Measurements from ENCODE around the gene GPER1. TPM values are rescaled to one million over a fixed set of nuclear protein-coding genes. Genes with fewer than 3 reads are reported as not detected.
"Not testable (repeated sequence)": the region's sequence is repeated elsewhere in the genome, so short reads cannot be mapped to it uniquely, and the experiment has no call there.

The GPER1 gene
- total and polyA plus RNA-seq, 12 donors: 1.9 to 44.1 (median 20.1) TPM

DNA sequence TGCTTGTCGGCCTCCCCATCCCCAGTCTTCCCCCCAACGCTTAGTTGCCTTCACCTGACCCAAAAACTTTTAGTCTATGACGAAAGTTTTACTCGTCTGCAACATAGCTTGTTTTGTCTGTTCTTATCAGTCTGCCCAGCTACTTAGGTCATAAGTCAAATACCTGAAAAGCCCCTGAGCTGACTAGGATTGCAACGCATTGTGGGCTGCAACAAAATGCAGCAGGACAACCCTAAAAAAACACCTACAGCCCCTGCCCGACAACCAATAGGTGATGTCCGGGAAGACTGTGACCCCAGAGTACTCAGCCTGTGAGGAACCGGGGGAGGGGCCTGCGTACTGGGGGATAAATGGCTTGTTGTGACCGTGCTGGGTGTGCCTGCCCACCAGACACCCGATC is 19.3 kb upstream of the GPER1 start:
- no peak overlapping the region for H3K27ac ChIP-seq
- H3K4me1 ChIP-seq (replicated peaks in 1 of 2): peaks cover 4 to 5% of the 10 kb centered on the region in 2 donors
- no peak overlapping the region for H3K4me3 ChIP-seq
- WGBS, 4 donors: 75 to 89% (median 82%) methylated on average over 10 to 11 of the region's 11 CpGs
- no peak for DNase-seq
- intact Hi-C loops (cut with DNase I): loop anchor here in 1 of 2 donors (5.0 kb wide), 1 partner anchor 161 kb away; no protein-coding TSS in a partner anchor
- H3K9me3 ChIP-seq (replicated peaks in 1 of 3): no peaks in the 10 kb centered on the region
- TF ChIP-seq POLR2A (IDR thresholded peaks at IDR 0.05): no peak
- TF ChIP-seq, protein P1, sequence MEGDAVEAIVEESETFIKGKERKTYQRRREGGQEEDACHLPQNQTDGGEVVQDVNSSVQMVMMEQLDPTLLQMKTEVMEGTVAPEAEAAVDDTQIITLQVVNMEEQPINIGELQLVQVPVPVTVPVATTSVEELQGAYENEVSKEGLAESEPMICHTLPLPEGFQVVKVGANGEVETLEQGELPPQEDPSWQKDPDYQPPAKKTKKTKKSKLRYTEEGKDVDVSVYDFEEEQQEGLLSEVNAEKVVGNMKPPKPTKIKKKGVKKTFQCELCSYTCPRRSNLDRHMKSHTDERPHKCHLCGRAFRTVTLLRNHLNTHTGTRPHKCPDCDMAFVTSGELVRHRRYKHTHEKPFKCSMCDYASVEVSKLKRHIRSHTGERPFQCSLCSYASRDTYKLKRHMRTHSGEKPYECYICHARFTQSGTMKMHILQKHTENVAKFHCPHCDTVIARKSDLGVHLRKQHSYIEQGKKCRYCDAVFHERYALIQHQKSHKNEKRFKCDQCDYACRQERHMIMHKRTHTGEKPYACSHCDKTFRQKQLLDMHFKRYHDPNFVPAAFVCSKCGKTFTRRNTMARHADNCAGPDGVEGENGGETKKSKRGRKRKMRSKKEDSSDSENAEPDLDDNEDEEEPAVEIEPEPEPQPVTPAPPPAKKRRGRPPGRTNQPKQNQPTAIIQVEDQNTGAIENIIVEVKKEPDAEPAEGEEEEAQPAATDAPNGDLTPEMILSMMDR (IDR thresholded peaks at IDR 0.05): no peak
- no peaks in the 10 kb centered on the region for H3K36me3 ChIP-seq (replicated peaks in 1 of 2)
- no peaks in the 10 kb centered on the region for H3K27me3 ChIP-seq

DNA sequence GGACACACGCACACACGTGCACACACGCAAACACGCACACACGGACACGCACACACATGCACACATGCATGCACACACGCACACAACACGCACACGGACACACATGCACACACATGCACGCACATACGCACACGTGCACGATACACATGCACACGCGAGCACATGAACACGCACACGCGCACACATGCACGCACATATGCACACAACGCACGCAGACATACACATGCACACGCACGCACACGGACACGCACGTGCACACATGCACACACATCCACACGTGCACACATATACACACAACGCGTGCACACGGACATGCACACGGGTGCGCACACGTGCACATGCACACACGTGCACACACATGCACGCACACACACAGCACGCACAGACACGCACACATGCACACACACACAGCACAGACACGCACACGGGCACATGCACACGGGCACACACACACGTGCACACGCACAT is 17.3 kb upstream of the GPER1 start:
- WGBS, 4 donors: 91 to 95% (median 94%) methylated on average over 35 to 42 of the region's 42 CpGs
- Histone ChIP-seq H3K4me1 (replicated peaks in 1 of 2) (peaks cover 6 to 9% of the 10 kb centered on the region in 2 donors), H3K27me3 (no peaks in the 10 kb centered on the region), H3K4me3 (no peak overlapping the region), H3K9me3 (replicated peaks in 1 of 3) (no peaks in the 10 kb centered on the region), H3K36me3 (replicated peaks in 1 of 2) (no peaks in the 10 kb centered on the region), H3K27ac (no peak overlapping the region)
- intact Hi-C loops (cut with DNase I): no loop called here
- TF ChIP-seq, protein P1 (IDR thresholded peaks at IDR 0.05): no peak
- TF ChIP-seq POLR2A (IDR thresholded peaks at IDR 0.05): no peak
- DNase-seq: no peak

DNA sequence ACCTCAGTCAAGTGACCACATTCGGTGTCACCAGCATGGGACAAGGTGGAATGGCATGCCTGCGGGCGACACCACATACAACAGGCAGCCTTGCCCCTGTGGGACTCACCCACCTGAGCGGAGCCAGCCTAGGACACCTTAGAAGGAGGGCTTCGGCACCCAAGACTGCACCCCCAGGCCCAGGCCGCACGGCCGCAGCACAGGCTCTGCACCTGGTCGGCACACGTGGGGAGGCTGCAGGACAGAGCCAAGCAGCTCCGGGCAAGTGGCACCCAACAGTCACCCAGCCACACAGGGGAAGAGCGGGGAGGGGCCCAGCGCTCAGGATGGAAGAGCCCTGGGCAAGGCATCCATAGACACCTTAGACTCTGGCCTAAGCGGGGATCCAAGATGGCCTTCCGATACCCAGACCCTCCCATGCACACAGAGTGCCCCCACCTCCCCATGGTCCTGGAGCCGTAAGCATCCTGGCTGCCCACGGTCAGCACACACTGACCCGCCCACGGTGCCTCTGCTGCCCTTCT is 16.1 kb upstream of the GPER1 start:
- intact Hi-C loops (cut with DNase I): no loop called here
- Histone ChIP-seq H3K4me1 (replicated peaks in 1 of 2) (peaks cover 8 to 12% of the 10 kb centered on the region in 2 donors), H3K27me3 (no peaks in the 10 kb centered on the region), H3K27ac (no peak overlapping the region), H3K9me3 (replicated peaks in 1 of 3) (no peaks in the 10 kb centered on the region), H3K4me3 (no peak overlapping the region), H3K36me3 (replicated peaks in 1 of 2) (no peaks in the 10 kb centered on the region)
- no peak for TF ChIP-seq POLR2A (IDR thresholded peaks at IDR 0.05)
- TF ChIP-seq, protein P1 (IDR thresholded peaks at IDR 0.05): no peak
- WGBS, 4 donors: 89 to 98% (median 96%) methylated on average over 8 to 19 of the region's 19 CpGs
- DNase-seq: no peak

DNA sequence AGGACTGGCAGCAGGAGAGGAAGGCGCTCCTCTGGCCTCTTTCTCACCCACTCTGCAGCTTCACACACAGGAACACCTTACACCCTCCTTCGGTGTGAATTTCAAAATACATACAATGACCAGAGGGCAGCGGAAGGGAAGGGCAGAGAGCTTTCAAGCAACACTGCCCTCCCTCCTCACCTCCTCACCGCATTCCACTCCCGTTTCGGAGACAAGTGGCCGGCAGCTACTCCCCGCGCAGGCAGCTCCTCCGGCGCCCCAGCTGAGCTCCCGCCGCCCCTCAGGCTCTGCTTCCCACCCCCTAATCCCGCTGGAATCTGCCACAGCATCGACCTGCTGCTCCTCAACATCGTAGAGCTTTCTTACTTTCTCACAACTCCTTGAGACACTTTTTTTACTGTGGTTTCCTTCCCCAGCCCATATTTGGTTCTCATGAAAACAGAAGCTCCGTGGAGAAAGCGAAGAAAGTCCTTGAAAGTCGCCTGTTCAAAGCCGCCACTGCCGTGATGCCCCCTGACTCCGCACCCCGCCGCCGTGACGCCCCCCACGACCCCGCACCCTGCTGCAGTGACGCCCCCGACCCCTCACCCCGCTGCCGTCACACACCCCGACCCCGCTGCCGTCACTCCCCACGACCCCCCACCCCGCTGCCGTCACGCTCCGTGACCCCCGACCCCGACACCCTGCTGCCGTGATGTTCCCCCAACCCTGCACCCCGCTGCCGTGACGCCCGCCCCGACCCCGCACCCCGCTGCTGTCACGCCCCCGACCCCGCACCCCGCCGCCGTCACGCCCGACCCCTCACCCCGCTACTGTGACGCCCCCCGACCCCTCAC is 14.6 kb upstream of the GPER1 start:
- H3K27me3 ChIP-seq: no peaks in the 10 kb centered on the region
- H3K36me3 ChIP-seq (replicated peaks in 1 of 2): no peaks in the 10 kb centered on the region
- intact Hi-C loops (cut with DNase I): no loop called here
- no peak overlapping the region for H3K4me3 ChIP-seq
- H3K27ac ChIP-seq: no peak overlapping the region
- DNase-seq: no peak
- WGBS, 4 donors: 53 to 70% (median 61%) methylated on average over 30 to 61 of the region's 61 CpGs
- TF ChIP-seq POLR2A (IDR thresholded peaks at IDR 0.05): no peak
- TF ChIP-seq, protein P1 (IDR thresholded peaks at IDR 0.05): no peak
- H3K4me1 ChIP-seq (replicated peaks in 1 of 2): peaks cover 24 to 26% of the 10 kb centered on the region in 2 donors
- no peaks in the 10 kb centered on the region for H3K9me3 ChIP-seq (replicated peaks in 1 of 3)

DNA sequence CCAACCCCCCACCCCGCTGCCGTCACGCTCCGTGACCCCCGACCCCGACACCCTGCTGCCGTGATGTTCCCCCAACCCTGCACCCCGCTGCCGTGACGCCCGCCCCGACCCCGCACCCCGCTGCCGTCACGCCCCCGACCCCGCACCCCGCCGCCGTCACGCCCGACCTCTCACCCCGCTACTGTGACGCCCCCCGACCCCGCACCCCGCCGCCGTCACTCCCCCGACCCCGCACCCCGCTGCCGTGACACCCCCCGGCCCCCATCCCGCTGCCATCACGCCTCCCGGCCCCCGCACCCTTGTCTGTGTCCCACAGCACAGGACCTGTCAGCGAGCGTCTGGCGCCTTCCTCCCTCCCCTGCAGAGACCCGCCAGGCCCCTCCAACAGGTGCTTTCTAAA is 13.9 kb upstream of the GPER1 start:
- WGBS, 4 donors: 90 to 100% (median 96%) methylated on average over 1 to 43 of the region's 43 CpGs
- H3K36me3 ChIP-seq (replicated peaks in 1 of 2); H3K27ac ChIP-seq; H3K4me3 ChIP-seq; DNase-seq; H3K27me3 ChIP-seq; intact Hi-C loops (cut with DNase I); H3K9me3 ChIP-seq (replicated peaks in 1 of 3): not testable (repeated sequence)
- peaks cover 24 to 26% of the 10 kb centered on the region in 2 donors for H3K4me1 ChIP-seq (replicated peaks in 1 of 2)

All from adrenal gland (tissue), 12 donors.